ENCODE results near the gene ZBTB5.

The ZBTB5 gene

DNA sequence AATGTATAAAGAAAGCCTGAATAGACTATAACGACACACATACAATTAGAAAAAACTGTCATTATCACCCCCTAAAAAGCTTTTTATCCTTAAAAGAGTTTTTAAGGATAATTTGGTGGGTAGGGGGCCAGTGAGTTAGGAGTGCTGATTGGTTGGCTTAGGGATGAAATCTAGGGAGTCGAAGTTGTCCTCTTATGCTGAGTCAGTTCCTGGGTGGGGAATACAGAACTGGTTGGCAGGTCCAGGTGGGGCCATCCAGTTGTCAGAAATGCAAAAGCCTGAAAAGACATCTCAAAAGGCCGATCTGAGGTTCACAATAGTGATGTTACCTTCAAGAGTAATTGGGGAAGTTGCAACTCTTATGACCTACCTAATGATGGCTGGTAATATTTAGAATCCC is 13.6 kb downstream of the ZBTB5 start:
- no peak overlapping the region for H2AFZ ChIP-seq (ENCODE audit: low read depth, low read length)
- TF ChIP-seq CTCF (IDR thresholded peaks at IDR 0.05; ENCODE audit: borderline replicate concordance, extremely low read depth, low read length, poor library complexity, severe bottlenecking): no peak
- TF ChIP-seq EZH2 (IDR thresholded peaks at IDR 0.05; ENCODE audit: borderline replicate concordance, low read depth, low read length, severe bottlenecking): no peak
- H3K9ac ChIP-seq (ENCODE audit: low read depth, low read length): no peak overlapping the region
- ATAC-seq (ENCODE audit: insufficient read depth, low read depth) (no peak), DNase-seq (no peak)
- H3K9me3 ChIP-seq (ENCODE audit: insufficient read depth, low read length, severe bottlenecking): no peaks in the 10 kb centered on the region
- no peak overlapping the region for H3K27ac ChIP-seq (ENCODE audit: low read length)
- H4K20me1 ChIP-seq (ENCODE audit: insufficient read depth, low read length): peaks cover 23% of the 10 kb centered on the region; the same call in 1 of the 2 replicates
- H3K27me3 ChIP-seq (ENCODE audit: insufficient read depth, low read length, poor library complexity): no peaks in the 10 kb centered on the region
- peaks cover 84% of the 10 kb centered on the region for H3K79me2 ChIP-seq (ENCODE audit: insufficient read depth, low read length)
- H3K36me3 ChIP-seq (ENCODE audit: insufficient read depth, low read length): peaks cover 4% of the 10 kb centered on the region; the same call in 1 of the 2 replicates
- no peaks in the 10 kb centered on the region for H3K4me1 ChIP-seq (ENCODE audit: insufficient read depth, low read length)
- no peak overlapping the region for H3K4me2 ChIP-seq (ENCODE audit: insufficient read depth, low read length)
- no peak overlapping the region for H3K4me3 ChIP-seq (ENCODE audit: low read depth in 1 of 2, low read length in 2 of 2)

GRCh38 chr9:37449862-37450632 is 15.2 kb downstream of the ZBTB5 start:
- no peaks in the 10 kb centered on the region for H3K4me1 ChIP-seq (ENCODE audit: insufficient read depth, low read length)
- peaks cover 29% of the 10 kb centered on the region; the same call in 1 of the 2 replicates for H4K20me1 ChIP-seq (ENCODE audit: insufficient read depth, low read length)
- H3K27ac ChIP-seq (ENCODE audit: low read length): no peak overlapping the region
- H3K9ac ChIP-seq (ENCODE audit: low read depth, low read length): no peak overlapping the region
- peaks cover 4% of the 10 kb centered on the region; the same call in 1 of the 2 replicates for H3K36me3 ChIP-seq (ENCODE audit: insufficient read depth, low read length)
- ATAC-seq (ENCODE audit: insufficient read depth, low read depth): no peak
- no peak for DNase-seq
- no peak overlapping the region for H3K4me2 ChIP-seq (ENCODE audit: insufficient read depth, low read length)
- no peaks in the 10 kb centered on the region for H3K9me3 ChIP-seq (ENCODE audit: insufficient read depth, low read length, severe bottlenecking)
- peaks cover 83% of the 10 kb centered on the region for H3K79me2 ChIP-seq (ENCODE audit: insufficient read depth, low read length)
- H2AFZ ChIP-seq (ENCODE audit: low read depth, low read length): no peak overlapping the region
- TF ChIP-seq EZH2 (IDR thresholded peaks at IDR 0.05; ENCODE audit: borderline replicate concordance, low read depth, low read length, severe bottlenecking) (no peak), CTCF (IDR thresholded peaks at IDR 0.05; ENCODE audit: borderline replicate concordance, extremely low read depth, low read length, poor library complexity, severe bottlenecking) (no peak)
- no peak overlapping the region for H3K4me3 ChIP-seq (ENCODE audit: low read depth in 1 of 2, low read length in 2 of 2)
- H3K27me3 ChIP-seq (ENCODE audit: insufficient read depth, low read length, poor library complexity): no peaks in the 10 kb centered on the region

DNA sequence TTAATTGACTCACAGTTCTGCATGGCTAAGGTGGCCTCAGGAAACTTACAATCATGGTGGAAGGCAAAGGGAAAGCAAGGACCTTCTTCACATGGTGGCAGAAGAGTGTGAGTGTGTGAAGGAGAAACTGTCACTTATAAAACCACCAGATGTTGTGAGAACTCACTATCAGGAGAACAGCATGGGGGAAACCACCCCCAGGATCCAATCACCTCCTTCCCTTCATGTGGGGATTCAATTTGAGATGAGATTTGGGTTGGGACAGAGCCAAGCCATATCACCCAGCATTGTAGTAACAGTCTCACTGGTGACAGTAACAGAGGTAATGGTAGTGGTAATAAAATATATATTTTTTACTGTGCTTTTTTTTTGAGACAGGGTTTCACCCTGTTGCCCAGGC is 18.1 kb downstream of the ZBTB5 start:
- Histone ChIP-seq H3K9ac (ENCODE audit: low read depth, low read length) (no peak overlapping the region), H2AFZ (ENCODE audit: low read depth, low read length) (no peak overlapping the region)

More for the DNA sequence above, 18.1 kb downstream of the ZBTB5 start:
- Histone ChIP-seq H3K79me2 (ENCODE audit: insufficient read depth, low read length) (peaks cover 72% of the 10 kb centered on the region), H3K4me3 (ENCODE audit: low read depth in 1 of 2, low read length in 2 of 2) (no peak overlapping the region), H3K4me1 (ENCODE audit: insufficient read depth, low read length) (no peaks in the 10 kb centered on the region), H3K27me3 (ENCODE audit: insufficient read depth, low read length, poor library complexity) (no peaks in the 10 kb centered on the region), H3K27ac (ENCODE audit: low read length) (no peak overlapping the region), H3K4me2 (ENCODE audit: insufficient read depth, low read length) (no peak overlapping the region), H4K20me1 (ENCODE audit: insufficient read depth, low read length) (peaks cover 15% of the 10 kb centered on the region), H3K36me3 (ENCODE audit: insufficient read depth, low read length) (peaks cover 12% of the 10 kb centered on the region), H3K9me3 (ENCODE audit: insufficient read depth, low read length, severe bottlenecking) (no peaks in the 10 kb centered on the region)
- ATAC-seq (ENCODE audit: insufficient read depth, low read depth) (no peak), DNase-seq (no peak)
- TF ChIP-seq EZH2 (IDR thresholded peaks at IDR 0.05; ENCODE audit: borderline replicate concordance, low read depth, low read length, severe bottlenecking) (no peak), CTCF (IDR thresholded peaks at IDR 0.05; ENCODE audit: borderline replicate concordance, extremely low read depth, low read length, poor library complexity, severe bottlenecking) (no peak)

All from DND-41 (cell line).